ENCODE data around the gene ST6GALNAC3.
"Not testable (repeated sequence)": the region's sequence is repeated elsewhere in the genome, so short reads cannot be mapped to it uniquely, and the experiment has no call there.

Gene ST6GALNAC3

DNA sequence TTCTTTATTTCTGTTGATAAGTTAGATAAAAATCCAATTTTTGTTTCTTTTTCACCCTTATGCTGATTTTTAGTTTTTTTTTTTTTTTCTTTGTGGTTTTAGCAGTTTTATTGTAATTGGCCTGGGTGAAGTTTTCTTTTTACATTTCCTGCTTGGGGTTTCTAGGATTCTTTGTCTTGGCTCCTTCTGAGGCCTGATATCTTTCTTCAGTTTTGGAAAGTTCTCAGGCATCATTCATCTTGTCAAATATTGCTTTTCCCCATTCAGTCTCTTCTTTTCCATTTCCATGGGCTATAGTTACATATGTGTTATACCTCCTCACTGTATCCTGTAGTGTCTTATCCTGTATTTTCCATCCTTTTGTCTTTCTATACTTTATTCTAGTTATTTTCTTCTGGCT is 28.5 kb downstream of the ST6GALNAC3 start:
- no peak for DNase-seq (ENCODE audit: insufficient read length, low spot score)
- no peak for FAIRE-seq

DNA sequence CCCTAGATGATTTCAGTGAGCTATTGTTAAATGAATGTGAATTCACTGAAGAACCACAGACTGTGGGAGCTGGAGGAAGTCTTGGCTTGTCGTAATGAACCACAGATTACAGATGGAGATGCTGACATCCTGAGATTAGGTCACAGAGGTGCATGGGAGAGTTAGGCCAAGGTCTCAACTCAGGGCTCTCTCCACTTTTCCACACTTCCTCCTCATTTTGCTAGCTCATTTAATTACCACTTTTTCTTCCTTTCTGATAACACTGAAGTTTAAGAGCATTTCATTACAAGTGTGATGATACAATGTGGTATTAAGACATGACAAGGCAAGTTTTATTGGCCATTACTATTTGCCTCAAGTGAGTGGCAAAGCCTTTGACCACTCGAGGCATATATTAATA is 30.8 kb downstream of the ST6GALNAC3 start:
- FAIRE-seq, result no peak
- no peak for DNase-seq (ENCODE audit: insufficient read length, low spot score)

DNA sequence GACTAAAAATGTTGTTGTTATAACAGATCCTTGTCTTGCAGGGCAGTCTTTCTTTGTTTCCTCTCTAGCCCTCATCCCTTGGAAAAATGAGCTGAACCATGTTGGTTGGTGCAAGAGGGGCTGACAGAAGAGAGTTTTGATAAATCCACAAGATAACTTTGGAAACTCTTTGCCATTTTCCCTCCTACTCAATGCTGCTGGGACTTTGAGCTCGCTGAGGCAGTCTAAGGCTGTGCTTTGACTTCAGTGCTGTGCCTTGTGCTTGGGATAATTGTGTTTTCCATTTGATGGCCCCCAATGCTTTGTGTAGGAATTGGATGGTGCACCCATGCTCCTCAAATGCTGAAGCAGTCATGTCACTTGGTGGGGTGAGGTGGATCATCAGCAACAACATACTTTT is 31.7 kb downstream of the ST6GALNAC3 start:
- FAIRE-seq, result no peak

DNA sequence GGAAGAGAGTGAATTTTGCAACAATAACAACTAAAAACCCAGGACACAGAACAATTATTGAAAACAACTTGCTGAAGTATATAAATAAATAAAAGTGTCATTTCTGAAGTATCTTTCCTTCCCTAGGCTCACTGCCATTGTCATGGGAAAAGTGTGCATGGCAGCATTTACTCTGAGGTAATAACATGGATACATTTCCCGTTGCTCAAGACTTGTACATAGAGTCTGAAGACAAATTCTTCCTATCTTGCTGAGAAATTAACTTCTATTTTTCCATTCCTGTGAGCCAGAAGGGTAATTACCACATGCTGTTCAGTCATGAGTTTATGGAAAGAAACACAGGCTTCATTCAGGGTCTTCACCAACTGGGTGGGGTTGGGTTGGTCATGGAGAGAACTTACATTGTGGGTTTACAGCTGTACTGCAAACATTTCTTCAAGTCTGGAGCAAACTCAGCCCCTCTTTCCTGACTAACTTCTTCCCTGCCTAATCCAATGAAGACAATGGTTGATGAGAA is 32.2 kb downstream of the ST6GALNAC3 start:
- DNase-seq (ENCODE audit: insufficient read length, low spot score), result no peak
- FAIRE-seq, result no peak

More for the DNA sequence above, 31.7 kb downstream of the ST6GALNAC3 start:
- no peak for DNase-seq (ENCODE audit: insufficient read length, low spot score)

DNA sequence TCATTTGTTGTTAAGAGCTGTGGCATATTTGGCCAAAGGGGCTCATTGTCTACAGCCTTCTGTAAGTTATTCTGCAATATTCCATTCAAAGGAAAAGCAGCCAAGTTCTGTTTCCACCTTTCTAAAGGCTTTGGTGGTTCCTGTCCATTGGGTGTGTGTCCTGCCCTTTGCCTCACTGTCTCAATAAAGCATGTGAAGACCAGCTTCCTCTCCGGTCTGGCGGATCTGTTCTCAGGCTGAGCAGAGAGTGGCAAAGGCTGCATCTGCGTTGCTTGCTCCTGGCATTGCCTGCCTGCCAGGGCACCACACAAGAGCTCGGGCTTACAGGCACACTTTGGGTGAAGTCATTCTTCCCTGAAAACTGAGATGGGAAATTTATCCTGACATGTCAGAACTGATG is 34.9 kb downstream of the ST6GALNAC3 start:
- FAIRE-seq, result no peak
- DNase-seq (ENCODE audit: insufficient read length, low spot score), result no peak

DNA sequence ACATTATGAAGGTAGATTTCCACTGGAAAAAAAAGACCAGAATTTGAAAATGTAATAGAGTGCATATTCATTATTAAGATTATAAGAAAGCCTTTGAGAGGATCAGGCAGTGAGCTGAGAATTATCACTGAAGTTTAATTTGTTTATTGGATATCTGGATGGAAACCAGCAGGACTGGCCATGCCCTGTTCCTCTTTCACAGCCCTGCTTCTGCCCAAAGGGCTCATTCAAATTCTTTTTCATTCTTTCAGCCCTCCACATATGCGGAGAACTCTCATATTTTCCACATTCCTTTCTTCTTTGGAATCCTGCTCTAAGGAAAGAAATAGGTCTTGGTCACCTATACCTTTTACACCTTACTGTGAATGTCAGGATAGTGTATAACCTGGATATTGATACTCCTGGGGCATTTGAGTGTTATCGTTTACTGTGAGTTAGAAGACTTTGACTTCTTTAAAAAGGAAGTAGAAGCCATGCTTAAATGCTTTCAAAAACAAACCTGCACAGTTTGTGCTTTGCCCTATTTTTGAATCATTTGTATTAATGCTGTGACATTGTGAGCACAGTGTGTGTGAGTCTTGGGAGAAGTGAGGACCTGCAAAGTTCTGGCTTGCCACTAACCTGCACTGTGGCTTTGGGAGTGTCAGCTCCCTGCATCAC is 35.5 kb downstream of the ST6GALNAC3 start:
- DNase-seq (ENCODE audit: insufficient read length, low spot score), result no peak
- no peak for FAIRE-seq

DNA sequence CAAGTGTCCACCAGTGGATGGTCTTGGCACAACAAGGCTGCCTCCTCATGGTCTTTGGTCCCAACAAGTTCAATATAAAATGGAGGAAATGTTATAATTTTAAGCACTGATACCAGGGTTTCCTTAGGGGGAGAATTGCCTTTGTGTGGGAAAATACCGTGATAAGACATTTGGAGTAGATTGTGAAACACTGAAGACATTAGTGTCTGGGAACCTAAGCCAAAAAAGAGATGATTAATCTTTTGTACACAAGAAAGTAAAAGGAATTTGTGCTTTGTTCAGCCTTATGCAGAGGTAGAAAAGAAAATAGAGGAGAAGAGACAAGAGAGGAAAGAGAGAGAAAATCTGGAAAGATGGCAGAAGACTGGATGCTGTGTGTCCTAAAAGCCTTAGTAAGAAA is 36.1 kb downstream of the ST6GALNAC3 start:
- FAIRE-seq, result no peak

DNA sequence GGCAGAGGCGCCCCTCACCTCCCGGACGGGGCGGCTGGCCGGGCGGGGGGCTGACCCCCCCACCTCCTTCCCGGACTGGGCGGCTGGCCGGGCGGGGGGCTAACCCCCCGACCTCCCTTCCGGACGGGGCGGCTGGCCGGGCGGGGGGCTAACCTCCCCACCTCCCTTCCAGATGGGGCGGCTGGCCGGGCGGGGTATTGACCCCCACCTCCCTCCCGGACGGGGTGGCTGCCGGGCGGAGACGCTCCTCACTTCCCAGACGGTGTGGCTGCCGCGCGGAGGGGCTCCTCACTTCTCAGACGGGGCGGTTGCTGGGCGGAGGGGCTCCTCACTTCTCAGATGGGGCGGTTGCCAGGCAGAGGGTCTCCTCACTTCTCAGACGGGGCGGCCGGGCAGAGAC is 37.8 kb downstream of the ST6GALNAC3 start:
- DNase-seq (ENCODE audit: insufficient read length, low spot score); FAIRE-seq: not testable (repeated sequence)

More for the DNA sequence above, 36.1 kb downstream of the ST6GALNAC3 start:
- DNase-seq (ENCODE audit: insufficient read length, low spot score), result no peak

DNA sequence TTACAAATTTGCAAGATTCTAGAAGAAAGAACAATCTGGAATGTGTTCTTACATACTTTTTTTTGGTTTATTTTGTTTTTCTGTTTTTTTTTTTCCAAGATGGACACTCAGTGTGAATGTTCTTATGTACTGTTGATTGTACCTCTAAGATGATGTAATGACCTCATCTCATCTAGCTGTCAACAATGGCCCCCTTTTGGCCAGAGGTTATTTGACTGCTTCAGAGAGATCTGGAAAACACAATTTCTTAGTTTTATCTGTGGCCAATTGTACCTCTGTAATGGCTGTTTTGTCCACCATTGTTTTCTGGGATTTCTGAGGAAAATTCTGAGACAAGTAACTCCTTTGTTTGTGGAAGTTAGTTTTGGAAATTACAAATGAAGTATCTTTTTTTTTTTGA is 38.9 kb downstream of the ST6GALNAC3 start:
- FAIRE-seq, result no peak

DNA sequence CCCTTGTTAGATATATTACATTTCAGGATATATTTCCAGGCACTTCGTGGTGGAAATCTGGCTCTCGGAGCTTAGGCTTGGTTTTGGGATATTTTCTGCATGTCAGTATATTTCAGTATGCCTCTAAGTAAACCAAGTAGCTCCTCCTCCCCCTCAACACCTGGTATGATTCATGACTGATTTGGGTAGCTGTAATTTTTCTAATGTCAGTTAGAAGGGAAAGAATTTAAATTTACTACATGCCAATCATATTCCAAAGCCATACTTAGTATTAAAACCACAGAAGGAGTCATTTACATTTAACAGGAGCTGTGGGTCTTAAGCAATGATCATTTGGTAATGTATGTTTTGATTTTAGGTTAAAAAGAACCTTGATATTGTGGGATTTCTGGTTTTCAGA is 40.6 kb downstream of the ST6GALNAC3 start:
- FAIRE-seq, result no peak

More for the DNA sequence above, 38.9 kb downstream of the ST6GALNAC3 start:
- no peak for DNase-seq (ENCODE audit: insufficient read length, low spot score)

DNA sequence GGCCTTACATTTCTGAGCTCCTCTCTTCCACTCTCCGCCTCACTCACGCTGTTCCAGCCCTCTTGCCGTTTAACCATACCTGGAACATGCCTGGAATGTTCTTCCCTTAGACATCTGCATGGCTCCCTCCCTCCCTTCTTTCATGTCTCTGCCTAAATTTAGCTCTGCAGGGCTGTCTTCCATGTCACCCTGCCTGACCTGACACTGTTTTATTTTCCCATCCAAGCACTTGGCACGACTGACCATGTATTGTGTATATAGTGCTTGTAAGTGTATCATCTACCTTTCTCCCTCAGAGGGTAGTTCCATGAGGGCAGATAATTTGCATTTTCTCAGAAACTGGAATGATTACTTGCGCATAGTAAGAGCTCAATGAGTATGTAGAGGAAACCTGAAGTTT is 47.3 kb downstream of the ST6GALNAC3 start:
- FAIRE-seq (no peak), DNase-seq (ENCODE audit: insufficient read length, low spot score) (no peak)

More for the DNA sequence above, 40.6 kb downstream of the ST6GALNAC3 start:
- DNase-seq (ENCODE audit: insufficient read length, low spot score), result no peak

DNA sequence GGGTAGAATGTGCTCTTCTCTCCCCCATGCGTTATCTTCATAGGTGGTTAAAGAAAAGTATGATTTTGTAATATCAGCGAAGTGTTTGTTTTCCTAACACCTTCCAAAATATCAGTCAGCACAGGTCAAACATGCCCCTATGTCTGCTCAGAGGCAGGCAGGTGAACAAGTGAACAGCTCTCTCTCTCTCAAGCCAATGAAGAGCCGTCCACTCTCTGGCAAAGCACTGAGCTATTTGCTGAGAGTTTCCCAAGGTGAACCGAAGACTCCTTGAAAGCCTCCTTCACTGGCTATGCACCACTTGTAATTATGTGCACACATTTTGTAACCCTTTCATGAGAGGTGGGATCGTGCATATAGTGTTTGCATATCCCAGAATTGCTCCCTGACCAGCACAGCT is 47.7 kb downstream of the ST6GALNAC3 start:
- FAIRE-seq (no peak), DNase-seq (ENCODE audit: insufficient read length, low spot score) (no peak)

DNA sequence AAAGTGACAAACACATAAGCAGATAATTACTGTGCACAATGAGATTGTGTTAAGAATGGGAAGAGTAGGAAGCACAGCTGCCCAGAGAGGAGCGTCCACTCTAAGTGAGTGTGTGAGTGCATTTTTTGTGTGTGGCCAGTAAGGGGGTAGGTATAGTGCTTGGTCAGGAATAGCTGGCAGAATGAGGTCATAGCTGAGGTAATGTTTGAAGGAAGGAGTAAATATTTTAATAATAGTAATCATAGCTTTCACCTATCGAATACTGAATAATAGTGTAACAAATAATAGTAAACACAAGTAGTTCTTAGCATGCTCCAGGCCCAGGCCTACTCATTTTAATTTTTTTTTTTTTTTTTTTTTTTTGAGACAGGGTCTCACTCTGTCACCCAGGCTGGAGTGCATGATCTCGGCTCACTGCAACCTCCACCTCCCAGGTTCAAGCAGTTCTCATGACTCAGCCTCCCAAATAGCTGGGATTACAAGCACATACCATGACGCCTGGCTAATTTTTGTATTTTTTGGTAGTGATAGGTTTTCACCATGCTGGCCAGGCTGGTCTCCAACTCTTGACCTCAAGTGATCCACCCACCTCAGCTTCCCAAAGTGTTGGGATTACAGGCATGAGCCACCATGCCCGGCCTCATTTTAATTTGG is 49.0 kb downstream of the ST6GALNAC3 start:
- FAIRE-seq; DNase-seq (ENCODE audit: insufficient read length, low spot score): not testable (repeated sequence)

DNA sequence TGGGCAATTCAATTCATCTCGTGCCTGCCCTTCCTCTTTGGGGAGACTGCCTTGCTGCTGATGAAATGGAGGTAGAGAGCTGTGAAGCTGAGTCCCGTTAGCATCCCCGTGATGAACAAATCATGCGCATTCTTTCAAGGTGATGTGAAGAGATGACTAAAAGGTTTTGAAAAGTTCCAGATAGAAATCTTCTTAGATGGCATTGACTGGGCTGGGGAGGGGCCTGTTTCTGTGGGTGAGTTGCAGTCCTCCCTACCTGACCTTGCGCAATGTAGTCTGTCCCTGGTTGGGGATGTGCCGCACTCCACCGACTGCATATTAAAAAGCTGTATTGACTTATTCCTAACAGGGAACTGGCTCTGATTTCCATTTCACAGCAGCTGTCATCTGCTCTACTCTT is 49.6 kb downstream of the ST6GALNAC3 start:
- no peak for DNase-seq (ENCODE audit: insufficient read length, low spot score)
- FAIRE-seq, result no peak

DNA sequence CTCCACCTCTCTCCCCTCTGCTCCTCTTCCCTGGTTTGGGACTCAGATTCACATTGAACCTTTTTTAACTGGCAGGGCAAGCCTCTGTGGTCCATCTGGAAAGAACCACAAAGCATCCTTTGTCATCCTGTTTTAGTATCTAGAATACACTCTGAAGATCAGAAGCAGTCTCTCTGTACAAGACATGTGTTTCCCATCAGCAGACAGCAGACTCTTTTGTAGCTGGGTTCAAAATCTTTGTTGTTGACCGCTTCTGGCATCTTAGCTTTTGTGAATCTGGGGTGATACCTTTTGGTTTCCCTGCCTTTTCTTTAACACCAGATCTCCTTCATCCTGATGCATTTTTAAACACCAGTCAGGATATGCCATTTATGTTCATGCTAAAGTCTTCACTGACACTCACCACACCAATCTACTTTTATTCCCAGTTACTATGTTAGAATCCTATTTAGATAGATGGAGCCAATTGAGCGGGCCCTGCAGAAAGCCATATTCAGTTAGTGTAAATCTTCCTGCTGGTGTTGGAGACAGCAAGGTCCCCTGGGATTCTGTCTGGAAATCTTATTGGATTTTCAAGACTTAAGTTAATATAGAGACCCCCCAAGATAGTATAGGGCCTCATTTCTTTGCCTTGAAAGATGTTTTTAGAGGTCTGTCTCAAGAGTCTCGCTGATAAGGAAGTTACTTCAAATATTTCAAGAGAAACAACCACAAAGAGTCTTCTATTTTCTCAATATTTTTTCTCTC is 51.1 kb downstream of the ST6GALNAC3 start:
- no peak for DNase-seq (ENCODE audit: insufficient read length, low spot score)
- no peak for FAIRE-seq

DNA sequence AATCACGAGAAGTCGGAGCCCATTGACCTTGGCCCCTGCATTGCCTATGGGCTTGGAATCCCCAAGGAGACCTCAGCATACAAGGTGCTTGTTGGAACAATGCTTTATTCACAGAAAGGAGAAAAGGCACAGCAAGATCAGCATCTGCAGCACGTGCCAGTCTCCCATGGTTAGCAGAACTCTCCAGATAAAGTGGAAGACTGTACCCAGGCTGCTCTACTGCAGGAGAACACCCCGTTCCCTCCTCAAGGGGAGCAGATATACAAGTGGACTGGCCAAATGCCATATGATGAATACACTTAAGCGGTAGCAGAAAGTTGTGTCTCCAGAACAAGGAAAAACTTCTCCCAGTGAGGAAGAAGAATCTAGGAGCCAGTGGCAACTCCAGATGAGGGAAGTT is 53.5 kb downstream of the ST6GALNAC3 start:
- DNase-seq (ENCODE audit: insufficient read length, low spot score), result no peak
- no peak for FAIRE-seq

DNA sequence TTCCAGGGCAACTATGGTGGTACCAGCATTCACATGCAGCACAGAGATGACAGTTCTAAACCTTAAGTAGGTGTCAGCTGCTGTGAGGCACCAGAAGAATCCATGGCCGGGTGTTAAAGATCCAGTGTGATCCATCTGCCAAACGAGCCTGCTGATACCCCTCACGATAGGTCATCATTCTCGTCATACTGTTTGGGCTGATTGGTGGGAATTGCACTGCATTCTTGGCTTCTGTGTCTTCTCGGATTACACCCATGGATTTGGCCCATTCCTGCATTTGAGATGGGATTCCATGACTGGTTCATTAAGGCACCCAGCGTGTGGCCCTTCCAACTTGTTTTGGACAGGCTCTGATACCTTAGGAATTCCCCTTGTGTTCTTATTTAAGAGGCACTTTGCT is 55.2 kb downstream of the ST6GALNAC3 start:
- FAIRE-seq, result no peak
- no peak for DNase-seq (ENCODE audit: insufficient read length, low spot score)

DNA sequence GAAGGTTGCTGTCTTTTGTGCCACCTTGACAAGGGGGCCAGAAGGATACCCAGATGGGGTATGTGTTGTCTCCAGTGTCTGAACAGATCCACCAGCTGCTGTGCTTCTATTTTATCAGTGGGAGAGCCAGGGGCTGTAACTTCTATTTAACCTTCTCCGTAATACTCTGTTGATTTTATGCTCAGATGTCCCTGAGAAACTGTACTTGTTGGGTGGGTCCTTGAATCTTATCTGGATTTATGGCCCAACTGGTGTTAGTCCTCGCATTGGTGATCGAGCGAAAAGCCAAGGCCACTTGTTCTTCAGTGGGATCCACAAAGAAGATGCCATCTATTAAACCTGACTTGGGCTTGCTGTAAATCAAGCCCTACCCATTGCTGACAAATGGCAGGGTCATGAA is 56.4 kb downstream of the ST6GALNAC3 start:
- no peak for DNase-seq (ENCODE audit: insufficient read length, low spot score)
- no peak for FAIRE-seq

DNA sequence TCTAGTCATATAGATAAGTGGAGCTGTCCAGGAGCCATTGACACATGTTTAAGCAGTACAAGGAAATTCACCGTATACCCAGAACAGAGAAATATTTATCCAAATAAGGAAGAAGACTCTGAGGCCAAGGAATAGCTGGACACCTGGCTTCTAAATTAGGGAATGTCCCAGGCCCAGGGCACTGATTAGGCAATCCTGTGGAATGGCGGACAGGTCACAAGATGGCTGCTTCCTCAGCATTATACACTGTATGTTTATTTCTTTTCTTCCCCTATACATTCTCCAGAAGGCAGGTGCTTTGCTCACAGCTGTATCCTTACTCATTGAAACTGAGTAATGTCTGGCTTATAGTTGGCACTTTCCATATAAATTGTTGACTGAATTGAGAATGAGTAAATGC is 59.4 kb downstream of the ST6GALNAC3 start:
- DNase-seq (ENCODE audit: insufficient read length, low spot score) (no peak), FAIRE-seq (no peak)

DNA sequence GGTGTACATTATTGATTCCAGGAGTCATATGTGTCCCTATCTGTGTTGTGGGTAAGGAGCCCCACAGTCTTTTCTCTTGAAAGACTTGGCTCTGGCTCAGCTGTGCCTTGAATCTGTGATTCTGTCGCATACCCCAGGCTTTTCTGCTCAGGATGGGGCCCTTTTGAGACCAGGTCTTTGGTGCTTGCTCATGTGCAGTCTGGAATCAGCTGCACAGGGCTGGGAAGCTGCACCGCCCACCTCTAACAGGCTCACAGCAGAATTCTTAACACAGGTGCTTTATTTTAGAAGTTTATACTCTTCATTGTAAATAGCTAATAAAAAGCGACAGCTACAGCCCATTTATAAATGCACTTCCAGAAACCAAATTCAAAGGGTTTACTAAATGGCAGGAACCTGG is 61.3 kb downstream of the ST6GALNAC3 start:
- FAIRE-seq, result no peak
- DNase-seq (ENCODE audit: insufficient read length, low spot score), result no peak

DNA sequence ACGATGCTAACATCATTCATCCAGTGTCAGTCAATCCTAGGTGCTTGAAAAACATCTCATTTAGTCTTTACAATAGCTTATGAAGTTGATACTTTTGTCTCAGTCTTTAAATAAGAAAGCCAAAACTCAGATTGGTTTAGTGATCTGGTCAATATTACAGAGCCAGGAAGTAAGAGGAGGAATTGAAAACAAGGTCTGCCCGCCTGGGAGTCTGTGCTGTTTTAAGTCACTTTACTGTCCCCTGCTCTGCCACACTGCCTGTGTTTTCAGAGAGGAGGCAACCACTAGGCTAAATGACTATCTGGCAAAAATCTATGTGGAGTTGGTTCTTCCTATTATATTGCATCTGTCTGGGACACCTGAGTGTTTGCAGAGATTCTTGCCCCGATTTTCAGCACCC is 62.3 kb downstream of the ST6GALNAC3 start:
- DNase-seq (ENCODE audit: insufficient read length, low spot score) (no peak), FAIRE-seq (no peak)

DNA sequence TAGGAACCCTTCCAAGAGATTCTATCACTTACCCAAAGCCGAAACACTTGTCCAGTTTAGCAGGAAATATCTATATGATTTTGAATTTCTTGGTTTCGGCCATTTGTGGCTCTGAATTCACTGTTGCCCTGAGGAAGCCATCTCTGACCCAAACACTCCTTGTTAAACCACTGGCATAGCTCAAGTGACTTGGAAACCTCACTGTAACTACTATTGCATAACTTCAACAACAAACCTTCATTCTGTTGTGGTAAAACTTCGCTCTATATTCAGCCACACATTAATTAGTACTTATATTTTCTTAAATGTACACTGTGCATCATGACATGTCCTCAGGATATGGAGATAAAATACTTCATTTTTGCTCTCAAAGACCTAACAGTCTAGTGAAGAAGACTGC is 63.2 kb downstream of the ST6GALNAC3 start:
- DNase-seq (ENCODE audit: insufficient read length, low spot score), result no peak
- FAIRE-seq, result no peak
